SK-N-MC (cell line): ENCODE measurements around the gene ZNF681.

Source experiments
- EZH2 ChIP-seq: fragments of 200-600 bp; sonication (generic); IDR thresholded peaks from one replicate; pipeline ENCODE4 v1.6.1; 2017; ENCODE audit warnings: antibody characterized with exemption
- POLR2AphosphoS5 ChIP-seq: IDR thresholded peaks from 2 replicates; pipeline ENCODE4 v1.6.1; 2012; ENCODE audit warnings: mild to moderate bottlenecking, low read depth, low read length, borderline replicate concordance

GRCh38 chr19:23762548-23762883 is 3.8 kb upstream of the ZNF681 start:
- no peak for TF ChIP-seq POLR2AphosphoS5
- TF ChIP-seq EZH2 = no peak
